Erythroblast (primary cell): ENCODE measurements around the gene NLK.

Experiments used
- GATA1 ChIP-seq: IDR thresholded peaks from 2 replicates; pipeline ENCODE4 v1.6.1; 2011; ENCODE audit warnings: low read depth, mild to moderate bottlenecking, control low read depth, low read length, moderate library complexity
- POLR2A ChIP-seq: IDR thresholded peaks from 2 replicates; pipeline ENCODE4 v1.6.1; 2011; ENCODE audit warnings: mild to moderate bottlenecking, low read length

DNA sequence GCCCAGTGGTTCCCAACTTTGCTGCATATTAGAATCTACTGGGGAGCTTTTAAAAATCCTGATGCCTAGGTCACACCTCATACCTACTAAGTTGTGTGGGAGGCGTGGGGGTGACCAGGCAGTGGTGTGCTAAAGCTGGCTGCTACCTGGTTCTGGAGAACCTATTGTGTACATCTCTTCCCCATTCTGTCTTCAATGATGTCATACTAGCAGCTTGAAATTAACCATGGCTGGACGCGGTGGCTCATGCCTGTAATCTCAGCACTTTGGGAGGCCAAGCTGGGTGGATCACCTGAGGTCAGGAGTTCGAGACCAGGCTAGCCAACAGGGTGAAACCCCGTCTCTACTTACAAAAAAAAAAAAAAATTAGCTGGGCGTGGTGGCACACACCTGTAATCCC is 11.3 kb upstream of the NLK start:
- TF ChIP-seq POLR2A, result no peak
- TF ChIP-seq GATA1, result no peak
